SU-DHL-6 (cell line): ENCODE measurements around the gene SLC33A1.
"Not testable (repeated sequence)": the region's sequence is repeated elsewhere in the genome, so short reads cannot be mapped to it uniquely, and the experiment has no call there.

Experiments
- CTCF ChIP-seq: fragments of 200-600 bp; sonication (generic); IDR thresholded peaks from one replicate; pipeline ENCODE4 v1.5.1; 2017; ENCODE audit warnings: antibody characterized with exemption, mild to moderate bottlenecking, low read length, moderate library complexity; ENCODE audit not compliant: insufficient read depth, poor library complexity, severe bottlenecking
- EZH2phosphoT487 ChIP-seq: fragments of 200-600 bp; sonication (generic), shearing (Covaris generic); conservative IDR thresholded peaks from 2 replicates; pipeline ENCODE4 v1.6.1; 2018; ENCODE audit warnings: mild to moderate bottlenecking, antibody characterized with exemption, low read length, moderate library complexity, mixed read lengths

DNA sequence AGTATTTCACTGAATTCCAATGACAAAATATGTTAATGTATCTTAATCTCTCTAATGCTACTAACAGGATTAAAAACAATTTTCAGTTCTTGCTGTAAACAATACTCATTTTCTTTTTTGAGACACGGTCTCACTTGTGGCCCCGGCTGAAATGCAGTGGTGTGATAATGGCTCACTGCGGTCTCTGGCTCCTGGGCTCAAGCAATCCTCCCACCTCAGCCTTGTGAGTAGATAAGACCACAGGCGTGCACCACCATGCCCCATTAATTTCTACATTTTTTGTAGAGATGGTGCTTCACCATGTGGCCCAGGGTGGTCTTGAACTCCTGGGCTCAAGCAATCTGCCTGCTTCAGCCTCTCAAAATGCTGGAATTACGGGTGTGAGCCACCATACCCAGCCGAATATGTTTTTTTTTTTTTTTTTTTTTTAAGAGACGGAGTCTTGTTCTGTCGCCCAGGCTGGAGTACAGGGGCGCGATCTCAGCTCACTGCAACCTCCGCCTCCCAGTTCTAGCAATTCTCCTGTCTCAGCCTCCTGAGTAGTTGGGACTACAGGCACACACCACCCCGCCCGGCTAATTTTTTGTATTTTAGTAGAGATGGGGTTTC, 25.6 kb downstream of the SLC33A1 start:
- not testable (repeated sequence) for TF ChIP-seq CTCF, EZH2phosphoT487
